HG03175 (cell line): ENCODE data around the gene ERBB4.
"Not testable (repeated sequence)": the region's sequence is repeated elsewhere in the genome, so short reads cannot be mapped to it uniquely, and the experiment has no call there.

ENCODE experiments used
- ATAC-seq: cut with Tn5 transposase; IDR thresholded peaks from one replicate; pipeline ENCODE4 v1.9.1; 2021; ENCODE audit warnings: mild to moderate bottlenecking, moderate library complexity; ENCODE audit not compliant: unreplicated experiment

The ERBB4 gene

DNA sequence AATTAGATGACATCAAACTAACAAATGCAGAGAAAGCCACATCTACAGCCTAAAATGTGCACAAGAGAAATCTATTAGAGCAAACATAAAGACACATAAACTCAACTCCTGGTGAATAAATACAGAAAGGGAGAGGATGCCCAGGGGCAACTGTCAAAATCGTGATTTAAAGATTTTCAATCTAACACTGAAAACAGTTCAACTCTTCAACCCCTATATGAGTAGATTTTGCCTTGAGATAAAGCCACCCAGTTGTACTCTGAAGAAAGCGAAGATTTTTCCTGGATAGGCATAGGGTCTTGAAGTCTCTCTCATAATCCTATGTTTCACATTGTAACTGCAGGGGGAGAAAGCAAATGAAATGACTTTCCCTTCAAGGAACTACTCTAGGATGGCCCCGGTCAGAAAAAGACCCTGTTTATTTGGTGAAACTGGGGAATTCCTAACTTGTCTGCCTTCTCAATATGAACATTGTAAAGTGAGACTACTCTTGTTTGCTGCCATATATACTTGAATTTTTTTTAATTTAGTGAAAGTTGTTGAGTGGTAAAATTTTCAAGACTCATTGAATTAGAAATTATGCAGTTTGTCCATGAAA, 226.7 kb downstream of the ERBB4 start:
- no peak for ATAC-seq

DNA sequence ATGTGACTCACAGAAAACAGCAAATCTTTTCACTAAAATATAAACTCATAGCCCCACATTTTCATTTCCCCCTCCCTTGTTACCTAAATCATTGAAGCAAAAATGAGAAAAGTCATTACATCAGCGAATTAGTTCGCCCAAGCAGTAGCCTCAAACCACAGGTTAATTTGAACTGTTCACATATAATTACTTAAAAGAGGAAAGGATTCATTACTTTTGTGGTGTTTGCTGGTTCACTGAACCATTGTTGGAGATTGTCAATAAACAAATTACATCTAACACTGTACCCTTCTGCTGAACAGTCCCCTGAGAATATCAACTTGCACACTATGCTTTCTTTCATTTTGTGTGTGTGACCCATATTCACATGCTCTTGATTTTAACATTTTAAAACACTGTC, 238.7 kb downstream of the ERBB4 start:
- no peak for ATAC-seq

DNA sequence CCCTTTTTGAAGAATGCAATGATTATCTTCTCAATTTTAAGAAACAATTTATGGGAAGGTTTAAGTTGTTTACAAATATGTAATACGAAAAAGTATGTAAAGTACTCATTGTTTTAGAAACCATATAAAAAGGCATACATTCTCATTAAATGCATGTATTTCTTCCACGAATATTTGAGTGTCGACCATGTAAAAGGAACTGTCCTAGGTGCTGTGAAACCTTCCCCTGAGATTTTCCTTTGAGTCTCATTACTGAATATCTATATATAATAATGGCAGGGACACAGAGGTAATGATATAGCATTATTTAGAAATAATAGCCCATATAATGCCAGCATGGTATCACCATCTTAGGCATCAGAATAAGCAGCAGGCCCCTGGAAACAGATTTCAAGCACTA, 239.3 kb downstream of the ERBB4 start:
- ATAC-seq: no peak

DNA sequence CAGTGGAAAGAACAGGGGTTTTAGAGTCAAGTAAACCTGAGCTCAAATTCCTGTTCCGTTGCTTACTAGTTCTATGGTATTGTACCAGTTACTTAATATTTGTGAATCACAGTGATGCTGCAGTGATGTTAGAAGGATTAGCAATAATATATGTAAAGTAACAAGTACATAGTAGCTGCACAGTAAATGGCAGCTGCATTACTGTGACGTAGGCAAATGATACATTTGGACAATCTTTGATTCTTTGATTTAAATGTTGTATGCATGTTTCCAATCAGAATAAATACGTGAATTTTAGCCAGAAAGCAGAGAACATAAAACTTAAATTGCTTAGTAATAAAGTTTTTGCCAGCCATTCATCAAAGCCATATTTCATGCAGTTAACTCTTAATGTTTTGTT, 243.0 kb downstream of the ERBB4 start:
- ATAC-seq: no peak

DNA sequence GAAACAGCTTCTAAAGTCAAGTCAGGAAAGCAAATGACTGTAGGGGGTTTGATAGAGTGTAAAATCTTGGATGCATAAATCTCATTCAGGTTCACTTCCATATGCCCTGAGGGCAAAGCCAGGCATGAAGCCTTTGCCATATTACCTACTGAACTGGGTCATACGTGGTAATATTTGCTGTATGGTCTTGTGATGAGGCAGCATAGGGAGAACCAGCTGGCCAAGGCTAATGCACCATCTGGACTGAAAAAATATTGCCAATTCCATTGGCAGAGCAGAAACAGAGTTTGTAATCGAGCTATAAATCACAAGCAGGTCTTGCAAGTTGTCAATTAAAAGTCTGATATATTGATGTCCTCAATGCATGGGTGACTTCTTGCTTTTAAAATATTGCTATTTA, 243.8 kb downstream of the ERBB4 start:
- ATAC-seq: no peak

DNA sequence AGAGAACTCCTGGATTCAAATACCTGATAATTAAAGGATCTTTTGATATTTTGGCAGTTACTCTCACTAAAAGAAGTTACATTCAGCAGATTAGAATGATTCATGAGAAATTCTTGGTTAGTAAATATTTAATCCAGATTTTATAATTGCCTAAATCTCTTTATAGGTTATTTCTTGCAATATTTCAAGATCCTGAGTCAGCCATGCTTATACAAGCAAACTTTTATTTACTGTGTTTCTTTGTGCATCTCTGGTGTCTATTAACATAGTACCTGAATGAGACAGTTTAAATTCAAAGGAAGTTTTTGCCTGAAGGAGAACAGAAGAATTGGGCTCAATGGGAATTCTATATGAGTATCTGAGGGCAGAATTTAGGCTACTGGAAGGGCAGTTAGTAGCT, 249.3 kb downstream of the ERBB4 start:
- ATAC-seq: no peak

DNA sequence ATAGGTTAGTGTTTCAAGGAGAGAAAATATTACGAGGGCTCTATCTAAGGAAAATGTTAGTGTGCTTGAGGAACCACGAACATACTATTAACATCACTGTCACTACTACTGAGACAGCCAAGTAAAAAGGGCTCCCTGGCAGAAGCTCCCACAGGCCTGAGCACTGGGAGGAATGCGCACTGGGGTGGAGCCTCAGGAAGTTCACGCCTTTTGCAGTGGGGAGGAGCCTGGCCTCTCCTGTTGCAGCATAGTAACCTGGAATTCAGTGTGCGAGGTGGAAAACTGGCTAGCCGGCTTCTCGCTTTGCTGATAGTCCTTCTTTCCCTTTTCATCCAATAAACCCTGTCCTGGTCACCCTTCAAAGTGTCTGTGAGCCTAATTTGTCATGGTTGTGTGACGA, 250.3 kb downstream of the ERBB4 start:
- no peak for ATAC-seq

DNA sequence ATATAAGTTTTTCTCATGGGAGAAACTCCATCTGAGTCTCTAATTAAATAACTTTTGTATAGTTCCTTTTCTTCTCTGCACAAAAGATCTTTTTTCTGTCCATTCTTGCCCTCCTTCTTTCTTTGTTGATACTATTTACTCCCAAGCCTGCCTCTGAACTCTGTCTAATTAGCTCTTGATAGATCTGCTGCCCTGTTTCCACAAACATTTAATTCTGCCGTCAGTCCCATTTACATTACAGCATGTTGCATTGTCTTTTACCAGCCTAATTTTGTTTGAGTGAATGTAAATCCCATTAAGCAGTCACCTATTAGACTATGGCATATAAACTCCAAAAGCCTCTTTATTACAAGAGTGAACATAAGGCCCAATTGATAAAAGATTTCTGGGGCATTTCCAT, 254.4 kb downstream of the ERBB4 start:
- ATAC-seq: no peak

DNA sequence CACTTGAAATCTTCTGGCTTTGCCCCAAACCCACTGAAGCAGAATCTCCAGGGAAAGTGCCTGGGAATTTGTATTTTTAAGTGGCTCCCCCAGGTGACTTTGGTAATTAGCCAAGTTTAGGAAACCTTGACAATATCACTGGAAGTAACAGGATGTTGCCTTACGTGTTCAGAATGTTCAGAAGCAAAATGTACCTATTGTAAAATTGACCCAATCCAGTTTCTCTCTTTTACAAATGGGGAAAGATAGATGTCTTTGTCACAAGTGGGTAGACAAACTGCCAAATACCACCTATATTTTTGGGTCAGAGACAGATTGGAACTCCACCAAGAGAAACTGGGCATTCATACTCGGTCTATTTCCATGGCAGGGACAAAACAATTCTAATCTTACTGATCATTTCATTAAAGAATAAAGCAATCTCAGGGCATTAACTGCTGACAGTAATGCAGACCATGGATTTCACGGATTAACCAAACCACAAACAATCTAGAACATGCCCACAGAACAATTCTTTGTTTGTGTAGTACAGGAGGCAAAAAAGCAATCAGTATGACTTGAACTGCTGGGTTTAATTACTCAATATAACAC, 255.8 kb downstream of the ERBB4 start:
- ATAC-seq: no peak

DNA sequence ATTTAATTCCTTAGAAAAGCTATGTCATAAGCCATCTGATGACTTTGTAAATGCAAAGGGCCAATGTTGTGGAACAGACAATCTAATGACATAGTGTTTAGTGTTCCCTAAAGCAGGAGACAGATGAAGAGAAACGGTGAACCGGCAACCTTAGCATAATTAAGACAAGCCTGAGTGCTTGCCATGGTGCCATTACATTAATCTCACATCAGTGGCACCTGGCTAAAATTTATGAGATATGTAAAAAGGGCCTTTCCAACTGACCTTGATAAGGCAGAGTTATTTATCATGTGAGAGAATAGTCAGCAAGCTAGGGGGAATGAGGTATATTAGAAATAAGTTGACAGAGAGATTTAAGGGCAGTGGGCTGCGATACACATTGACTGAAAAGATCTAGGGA, 261.8 kb downstream of the ERBB4 start:
- no peak for ATAC-seq

DNA sequence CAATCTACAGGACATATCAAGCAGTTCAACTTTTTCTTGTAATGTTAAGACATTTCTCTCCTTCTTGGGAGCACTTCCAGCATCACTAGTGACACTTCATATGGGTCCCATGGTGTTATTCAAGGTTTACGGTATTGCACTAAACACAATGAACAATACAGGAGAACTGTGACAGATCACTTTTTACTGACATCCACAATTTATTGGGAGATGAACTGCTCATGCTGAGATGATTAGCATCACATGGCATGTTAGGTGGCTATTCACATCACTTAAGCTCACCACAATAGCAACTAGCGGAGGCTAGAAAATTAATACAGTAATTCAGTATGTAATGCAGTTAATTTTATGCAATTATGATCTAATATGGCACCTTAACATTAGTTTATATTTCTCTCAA, 264.4 kb downstream of the ERBB4 start:
- ATAC-seq: no peak

DNA sequence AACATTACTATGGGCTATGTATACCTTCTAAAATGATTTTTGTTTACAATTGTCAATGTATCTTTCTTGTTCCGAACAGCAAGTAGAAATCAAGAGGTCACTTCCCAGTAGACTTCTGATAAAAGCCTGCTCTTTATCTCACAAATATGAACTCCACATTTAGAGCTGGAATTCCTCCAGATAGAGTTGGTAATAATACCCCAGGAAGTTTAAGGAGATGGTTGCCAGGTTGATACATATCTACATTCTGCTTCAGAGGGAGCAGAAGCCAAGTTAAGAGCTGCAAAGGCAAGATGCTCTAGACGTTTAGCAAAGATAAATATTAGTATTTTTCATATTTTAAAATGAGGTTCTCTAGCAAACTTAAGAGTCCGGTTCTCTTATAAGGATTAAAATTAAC, 267.0 kb downstream of the ERBB4 start:
- no peak for ATAC-seq

DNA sequence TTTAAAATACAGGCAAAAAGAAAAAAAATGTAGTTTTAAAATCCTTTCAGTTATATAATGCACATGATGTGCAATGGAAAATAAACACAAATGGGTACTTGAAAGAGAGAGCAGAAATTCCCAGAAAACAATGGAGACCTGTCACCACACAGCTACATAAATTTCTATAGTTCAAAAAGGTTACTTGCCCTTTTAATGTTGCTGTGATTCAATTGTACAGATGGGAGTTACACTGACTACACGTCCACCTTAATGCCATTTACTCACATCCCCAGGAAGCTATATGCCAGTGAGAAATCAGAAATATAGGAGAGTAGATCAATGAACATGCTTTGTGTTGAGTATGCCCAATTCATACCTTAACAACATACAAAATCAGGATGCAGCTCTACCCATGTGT, 269.6 kb downstream of the ERBB4 start:
- ATAC-seq: no peak

DNA sequence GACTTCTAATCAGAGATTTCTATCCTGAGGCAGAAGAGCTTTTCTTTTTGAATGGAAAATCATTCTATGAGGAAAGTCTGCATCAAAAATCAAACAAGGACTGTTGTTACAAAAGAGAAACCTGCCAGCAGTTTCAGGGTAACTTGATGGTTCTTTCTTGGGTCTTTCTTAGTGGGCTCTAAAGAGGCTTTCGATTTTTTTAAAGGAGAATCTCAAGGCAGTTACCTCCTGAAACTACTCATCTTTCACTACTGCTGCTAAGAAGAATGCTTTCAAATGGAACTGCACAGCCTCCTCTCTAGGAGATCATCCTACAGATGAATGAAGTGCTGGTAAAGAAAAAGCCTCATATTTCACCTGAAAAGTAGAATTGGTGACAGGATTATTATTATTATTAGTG, 272.3 kb downstream of the ERBB4 start:
- ATAC-seq: no peak

DNA sequence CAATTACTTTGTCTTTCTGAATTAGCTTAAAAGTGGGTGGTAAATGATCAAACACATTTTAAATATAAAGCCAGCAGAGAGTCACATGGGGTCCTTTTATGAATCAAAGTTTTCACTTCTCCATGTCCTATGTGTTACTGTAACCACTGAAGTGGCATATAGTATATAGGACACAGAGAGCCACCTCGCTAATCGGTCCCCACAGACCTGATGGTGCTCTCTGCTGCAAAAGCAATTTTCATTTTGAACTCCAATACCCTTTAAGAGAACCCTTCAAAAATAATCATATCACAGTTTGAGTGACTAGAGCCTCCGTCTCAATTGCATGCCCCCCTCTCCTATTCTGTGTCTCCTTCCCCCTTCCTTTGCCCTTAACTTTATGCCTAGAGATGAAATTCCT, 272.8 kb downstream of the ERBB4 start:
- ATAC-seq: no peak

DNA sequence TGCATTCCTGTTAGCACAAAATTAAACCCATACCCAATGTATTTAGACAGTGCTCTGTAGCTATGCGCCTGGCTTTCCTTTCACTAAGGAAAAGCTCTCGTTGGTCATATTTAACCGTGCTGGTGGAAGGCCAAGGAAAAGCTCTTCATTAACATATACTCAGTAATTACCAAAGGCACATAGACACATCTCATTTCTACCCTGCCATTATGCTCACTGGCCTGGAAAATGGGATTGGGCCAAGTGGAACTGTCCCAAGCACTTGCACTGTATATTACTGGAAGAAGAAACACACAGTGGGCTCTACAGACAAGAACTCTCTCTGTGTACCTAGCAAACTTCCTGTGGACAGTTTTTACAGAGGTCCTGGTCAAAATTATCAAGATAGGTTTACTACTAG, 274.4 kb downstream of the ERBB4 start:
- ATAC-seq: no peak

DNA sequence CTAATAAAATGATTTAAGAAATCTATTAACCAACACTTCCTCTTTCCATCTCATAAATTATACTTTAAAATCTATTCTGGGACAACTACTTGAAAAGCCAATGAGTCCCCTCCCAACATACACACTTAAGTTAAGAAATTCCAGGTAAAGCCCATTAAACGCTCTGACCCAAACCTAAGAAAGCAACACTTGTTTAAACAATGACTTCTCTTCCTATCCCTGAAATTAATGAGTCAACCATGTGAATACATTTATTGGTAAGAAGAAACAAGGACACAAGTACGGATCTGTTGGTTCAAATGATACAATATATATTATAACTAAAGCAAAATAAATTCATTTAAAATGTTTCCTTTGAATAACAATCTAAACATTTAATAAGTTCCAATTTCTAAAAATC, 279.4 kb downstream of the ERBB4 start:
- no peak for ATAC-seq

DNA sequence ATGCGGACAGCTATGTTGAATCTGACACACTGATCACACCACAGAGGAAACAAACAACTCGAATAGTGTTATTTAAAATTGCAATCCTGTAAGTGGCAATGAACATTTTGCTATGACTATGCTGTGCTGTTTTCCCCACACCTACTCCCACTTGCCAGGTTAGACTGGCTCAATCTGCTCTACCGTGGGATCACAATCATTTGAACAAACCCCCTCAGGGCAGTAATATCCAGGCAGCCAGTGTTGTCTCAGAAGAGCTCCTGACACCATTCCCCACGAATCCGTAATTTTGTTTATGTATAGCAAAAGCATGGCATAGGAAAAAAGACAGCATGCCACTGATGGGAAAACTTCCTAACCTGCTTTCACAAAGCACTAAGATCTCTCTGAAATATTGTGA, 284.3 kb downstream of the ERBB4 start:
- no peak for ATAC-seq

DNA sequence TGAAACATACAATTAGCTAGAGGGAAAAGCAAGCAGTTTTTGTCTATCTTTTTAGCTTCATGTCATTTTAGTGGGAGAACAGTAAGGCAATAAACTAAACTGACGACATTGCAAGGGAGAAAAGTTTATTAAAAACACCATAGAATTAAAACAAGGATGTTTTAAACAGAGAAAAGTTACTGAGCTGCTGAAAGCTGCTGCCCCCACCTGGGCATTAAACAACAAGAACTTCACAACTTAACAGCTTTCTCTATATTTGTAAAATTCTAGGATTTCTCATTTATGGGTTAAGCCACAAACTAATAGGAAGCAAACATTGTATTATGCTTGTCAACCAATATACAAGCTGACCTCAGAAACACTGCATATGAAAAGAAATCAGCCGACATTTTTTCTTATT, 289.2 kb downstream of the ERBB4 start:
- ATAC-seq: no peak

DNA sequence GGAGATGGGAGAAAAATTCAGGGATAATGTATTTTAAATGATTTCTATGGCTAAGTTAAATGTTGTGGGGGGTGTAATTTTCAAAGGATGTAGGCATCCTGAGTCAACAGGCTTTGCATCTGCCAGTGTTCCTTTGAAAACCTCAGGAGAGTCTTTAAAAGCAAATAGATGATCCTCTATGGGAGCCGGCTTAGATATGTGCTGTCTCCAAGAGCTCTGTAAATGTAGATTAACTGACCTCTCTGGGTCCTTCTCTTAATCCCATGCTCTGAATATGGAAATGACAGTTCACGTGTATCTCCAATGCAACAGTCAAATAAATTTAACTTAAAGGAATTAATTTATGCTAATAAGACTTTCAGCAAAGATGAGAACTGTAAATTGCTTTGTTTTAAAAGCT, 292.7 kb downstream of the ERBB4 start:
- ATAC-seq: no peak

DNA sequence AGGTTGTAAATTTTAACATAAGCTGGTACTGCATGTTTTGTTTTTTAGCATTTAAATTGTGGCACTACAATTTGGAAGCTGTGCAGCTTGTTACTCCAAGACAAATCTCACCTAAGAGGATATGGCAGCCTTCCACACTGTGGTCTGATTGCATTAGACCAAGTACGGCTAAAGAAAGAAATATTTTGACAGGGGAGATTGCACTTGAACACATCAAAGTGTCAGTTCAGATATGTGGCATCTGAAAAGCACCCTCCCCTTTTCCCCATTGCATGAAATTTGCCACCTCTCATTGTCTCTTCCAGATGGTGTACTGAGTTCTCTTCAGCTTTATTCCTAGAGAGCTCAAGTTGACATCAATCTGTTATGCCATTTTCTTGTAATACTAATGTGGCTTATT, 295.9 kb downstream of the ERBB4 start:
- no peak for ATAC-seq

DNA sequence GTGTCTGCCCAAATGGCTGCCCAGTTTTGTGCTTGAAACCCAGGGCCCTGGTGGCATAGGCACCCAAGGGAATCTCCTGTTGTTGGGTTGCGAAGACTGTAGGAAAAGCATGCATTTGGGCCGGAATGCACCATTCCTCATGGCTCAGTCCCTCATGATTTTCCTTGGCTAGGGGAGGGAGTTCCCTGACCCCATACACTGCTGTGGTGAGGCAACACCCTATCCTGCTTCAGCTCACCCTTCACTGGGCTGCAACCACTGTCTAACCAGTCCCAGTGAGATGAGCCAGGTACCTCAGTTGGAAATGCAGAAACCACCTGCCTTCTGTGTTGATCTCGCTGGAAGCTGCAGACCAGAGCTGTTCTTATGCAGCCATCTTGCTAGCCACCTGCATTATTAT, 300.4 kb downstream of the ERBB4 start:
- ATAC-seq: not testable (repeated sequence)

DNA sequence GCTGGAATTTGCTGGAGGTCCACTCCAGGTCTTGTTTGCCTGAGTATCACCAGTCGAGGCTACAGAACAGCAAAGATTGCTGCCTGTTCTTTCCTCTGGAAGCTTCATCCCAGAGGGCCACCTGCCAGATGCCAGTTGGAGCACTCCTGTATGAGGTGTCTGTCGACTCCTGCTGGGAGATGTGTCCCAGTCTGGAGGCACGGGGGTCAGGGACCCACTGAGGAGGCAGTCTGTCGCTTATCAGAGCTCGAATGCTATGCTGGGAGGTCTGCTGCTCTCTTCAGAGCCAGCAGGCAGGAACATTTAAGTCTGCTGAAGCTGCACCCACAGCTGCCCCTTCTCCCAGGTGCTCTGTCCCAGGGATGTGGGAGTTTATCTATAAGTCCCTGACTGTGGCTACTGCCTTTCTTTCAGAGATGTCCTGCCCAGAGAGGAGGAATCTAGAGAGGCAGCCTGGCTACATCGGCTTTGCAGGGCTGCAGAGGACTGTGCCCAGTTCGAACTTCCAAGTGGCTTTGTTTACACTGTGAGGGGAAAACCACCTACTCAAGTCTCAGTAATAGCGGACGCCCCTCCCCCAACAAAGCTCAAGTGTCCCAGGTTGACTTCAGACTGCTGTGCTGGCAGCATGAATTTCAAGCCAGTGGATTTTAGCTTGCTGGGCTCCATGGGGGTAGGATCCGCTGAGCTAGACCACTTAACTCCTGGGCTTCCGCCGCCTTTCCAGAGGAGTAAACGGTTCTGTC, 301.1 kb downstream of the ERBB4 start:
- no peak for ATAC-seq
